M059J (cell line): ENCODE measurements around the gene PLCE1. TPM values are rescaled to one million over a fixed set of nuclear protein-coding genes. Genes with fewer than 3 reads are reported as not detected.

Experiments
- DNase-seq: peaks from one replicate; pipeline ENCODE4 v3.0.0-alpha.2; 2012; ENCODE audit warnings: low read depth
- total RNA-seq: library from RNA; depleted of rRNA; stranded (reverse); fragments of >200 nt; shearing (Covaris generic); gene quantifications from 2 replicates; pipeline ENCODE4 v1.2.3, GENCODE V29; 2014

Gene PLCE1
- total RNA-seq, 1 experiment from 2014 or later = 3.4 TPM

DNA sequence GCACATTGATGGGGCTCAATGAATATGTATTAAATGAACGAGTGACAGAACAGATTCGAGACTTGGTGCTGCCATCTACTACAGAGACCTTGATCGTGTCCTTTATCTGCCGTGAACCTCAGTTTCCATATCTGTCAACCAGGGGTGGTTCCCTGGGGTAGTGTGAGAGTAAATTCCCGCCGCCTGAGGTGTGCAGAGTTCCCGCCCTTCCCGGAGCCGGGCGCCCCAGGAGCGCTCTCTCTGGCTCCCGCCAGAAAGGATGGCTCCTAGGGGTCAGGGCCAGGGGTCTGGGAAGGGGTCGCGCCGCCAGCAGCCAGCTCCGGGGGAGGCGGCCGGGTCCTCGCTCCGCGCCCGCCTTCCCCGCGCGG, 333 bp upstream of the PLCE1 start:
- DNase-seq = no peak

DNA sequence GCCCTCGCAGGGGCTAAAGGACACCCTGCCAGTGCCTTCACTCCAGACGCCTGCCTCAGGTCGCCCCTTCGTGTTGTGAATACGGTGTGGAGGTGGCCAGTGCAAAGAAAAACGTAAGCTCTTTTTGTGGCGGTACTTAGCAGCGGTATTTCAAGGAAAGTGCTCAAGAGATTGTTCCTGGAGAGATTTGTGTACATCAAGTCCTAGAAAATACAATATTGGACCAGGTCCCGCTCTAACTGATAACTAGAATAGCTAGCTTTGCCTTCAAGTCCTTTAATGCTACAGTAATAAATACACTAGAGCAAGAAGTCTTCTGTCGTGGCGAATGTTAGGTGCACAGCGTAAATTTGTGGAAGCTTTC, 689 bp downstream of the PLCE1 start:
- peak; percentile 28 for DNase-seq

- peak; percentile 28 for DNase-seq
Observed at GRCh38 chr10:93995182-93995581, 1.5 kb downstream of the PLCE1 start.

- DNase-seq = peak; percentile 96
Observed at GRCh38 chr10:93995598-93996271, 2.0 kb downstream of the PLCE1 start.

GRCh38 chr10:93996551-93996950, 2.8 kb downstream of the PLCE1 start:
- DNase-seq = no peak

DNA sequence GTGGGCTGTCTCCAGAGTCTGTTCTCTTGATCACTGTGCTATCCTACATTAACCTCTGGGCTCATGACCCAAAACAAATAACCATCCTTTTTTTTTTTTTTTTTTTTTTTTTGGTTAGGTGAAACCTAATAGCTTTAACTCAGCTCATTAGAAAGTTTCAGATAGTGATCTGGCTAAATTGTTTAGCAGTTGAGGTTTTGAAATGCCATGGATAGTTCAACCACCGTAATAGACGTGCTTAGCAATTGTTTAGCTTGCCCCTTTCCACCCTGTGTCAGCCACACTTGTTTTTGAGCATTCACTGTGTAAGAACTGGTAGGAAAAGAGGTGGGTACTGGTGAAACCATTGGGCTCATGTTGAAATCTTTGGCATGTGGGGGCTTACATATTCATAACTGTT, 3.8 kb downstream of the PLCE1 start:
- peak; percentile 71 for DNase-seq

DNA sequence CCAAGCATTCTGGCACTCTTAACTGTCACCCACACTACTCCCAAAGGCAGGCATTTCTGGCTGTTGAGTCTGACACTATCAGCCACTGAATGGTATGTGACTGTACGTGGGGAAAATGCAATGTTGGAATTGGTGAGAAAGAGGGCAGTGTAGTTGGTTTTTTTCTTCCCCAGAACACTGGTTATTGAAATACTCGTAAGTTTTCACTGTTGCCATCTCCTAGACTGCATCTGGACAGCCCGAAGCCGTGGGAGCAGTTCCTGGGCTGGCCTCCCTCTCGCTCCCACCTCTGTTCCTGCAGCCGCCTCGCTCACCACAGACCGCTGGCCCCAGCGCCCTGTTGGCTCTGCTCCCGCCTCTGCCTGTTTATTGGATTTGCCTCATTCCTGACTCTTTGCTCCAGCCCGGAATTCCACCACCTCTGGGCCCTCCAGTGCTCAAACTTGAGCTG, 5.7 kb downstream of the PLCE1 start:
- DNase-seq = peak; percentile 92

- no peak for DNase-seq
Observed at GRCh38 chr10:94000638-94001415, 7.1 kb downstream of the PLCE1 start.

GRCh38 chr10:94001416-94001810, 7.7 kb downstream of the PLCE1 start:
- no peak for DNase-seq

DNA sequence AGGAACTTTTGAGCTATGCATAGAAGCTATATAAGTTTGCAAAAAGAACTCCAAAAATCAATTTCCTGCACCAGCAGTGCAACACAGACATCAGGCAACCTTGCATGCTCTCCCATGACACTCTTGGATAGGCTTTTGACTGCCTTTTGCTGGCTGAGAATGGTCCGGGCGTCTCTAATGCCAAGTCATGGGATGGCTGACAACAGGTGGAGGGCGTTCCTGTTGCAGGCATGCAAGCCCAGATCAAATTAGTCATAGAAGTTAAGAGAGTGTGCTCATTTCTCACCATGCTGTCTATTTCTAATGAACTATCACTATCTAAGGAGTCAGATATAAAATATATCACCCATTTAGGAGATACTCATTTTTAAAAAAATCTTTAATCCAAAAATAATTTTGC, 8.4 kb downstream of the PLCE1 start:
- DNase-seq = no peak

GRCh38 chr10:94003488-94003887, 9.8 kb downstream of the PLCE1 start:
- DNase-seq = no peak

- peak; percentile 85 for DNase-seq
Observed at GRCh38 chr10:94005050-94005449, 11.3 kb downstream of the PLCE1 start.

DNA sequence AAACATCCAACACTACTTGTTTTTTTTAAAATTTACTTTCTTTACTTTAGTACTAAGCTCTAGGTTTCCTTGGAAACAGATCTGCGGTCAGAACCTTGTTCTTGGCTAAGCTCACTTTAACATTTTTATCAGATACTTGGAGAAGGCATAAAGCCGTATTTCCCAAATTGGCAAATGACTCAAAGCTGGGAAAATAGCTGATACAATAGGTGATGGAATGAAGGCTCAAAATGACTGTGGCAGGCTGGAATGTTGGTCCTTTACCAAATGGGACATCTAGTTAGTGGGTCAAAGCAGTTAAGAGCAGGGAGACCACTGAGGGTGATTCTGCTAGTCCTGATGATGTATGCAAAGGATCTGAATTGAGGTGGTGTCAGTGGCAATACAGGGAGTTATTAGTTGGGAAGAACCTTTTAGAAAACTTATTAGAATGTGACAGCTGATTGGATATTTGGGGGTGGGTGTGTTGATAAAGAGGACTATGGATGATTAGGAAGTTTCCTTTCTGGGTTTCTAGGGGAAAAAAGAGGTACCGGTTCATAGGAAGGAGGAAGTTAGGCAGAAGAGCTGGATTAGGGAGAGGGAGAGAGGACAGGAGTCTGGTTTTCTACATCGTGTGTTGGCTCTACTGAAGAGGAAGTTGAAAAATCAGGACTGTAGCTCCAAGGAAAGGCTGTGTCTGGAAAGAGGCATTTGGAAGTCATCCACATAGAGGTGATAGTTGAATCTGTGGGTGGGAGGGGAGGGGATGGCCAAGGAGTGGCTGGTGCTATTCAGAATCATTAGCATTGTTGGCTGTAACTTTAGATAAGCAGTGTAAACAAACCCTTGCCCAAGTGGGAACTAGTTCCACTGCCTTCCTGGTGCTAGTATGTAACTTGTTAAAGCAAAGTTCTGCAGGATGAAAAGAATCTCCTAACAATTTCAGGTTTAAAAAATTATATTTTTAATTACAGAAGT, 13.1 kb downstream of the PLCE1 start:
- DNase-seq = peak; percentile 98

DNA sequence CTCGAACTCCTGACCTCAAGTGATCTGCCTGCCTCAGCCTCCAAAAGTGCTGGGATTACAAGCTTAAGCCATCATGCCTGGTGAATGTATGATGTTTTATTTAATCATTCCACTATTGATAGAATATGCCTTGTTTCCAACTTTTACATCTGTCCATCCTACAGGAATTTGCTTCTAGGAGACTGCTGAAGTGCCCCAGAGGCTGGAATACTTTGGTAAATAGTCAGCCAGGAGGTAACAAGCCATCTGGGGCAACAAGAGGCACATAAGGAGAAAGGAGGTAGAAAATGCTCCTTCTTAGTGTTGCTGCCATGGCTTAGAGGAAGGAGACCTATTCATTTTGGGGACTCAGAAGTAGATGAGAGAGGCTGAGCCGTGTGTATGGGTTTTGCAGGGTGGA, 14.8 kb downstream of the PLCE1 start:
- no peak for DNase-seq

DNA sequence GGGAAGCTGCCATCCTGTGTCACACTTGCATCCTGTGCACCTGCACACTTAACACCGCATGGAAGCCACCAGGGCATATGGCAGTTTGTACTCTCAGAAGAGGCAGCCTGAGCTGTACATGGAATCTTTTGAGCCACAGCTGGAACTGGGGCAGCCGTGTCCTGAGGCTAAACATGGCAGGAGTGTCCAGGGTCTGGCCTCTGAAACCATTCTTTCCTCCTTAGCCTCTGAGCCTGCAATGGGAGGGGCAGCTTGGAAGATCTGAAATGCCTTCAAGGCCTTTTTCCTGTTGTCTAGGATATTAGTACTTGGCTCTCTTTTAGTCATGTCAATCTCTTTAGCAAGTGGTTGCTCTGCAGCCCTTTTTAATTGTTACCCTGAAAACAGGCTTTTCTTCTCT, 16.4 kb downstream of the PLCE1 start:
- no peak for DNase-seq

- DNase-seq = peak; percentile 81
Observed at GRCh38 chr10:94010886-94011285, 17.2 kb downstream of the PLCE1 start.

DNA sequence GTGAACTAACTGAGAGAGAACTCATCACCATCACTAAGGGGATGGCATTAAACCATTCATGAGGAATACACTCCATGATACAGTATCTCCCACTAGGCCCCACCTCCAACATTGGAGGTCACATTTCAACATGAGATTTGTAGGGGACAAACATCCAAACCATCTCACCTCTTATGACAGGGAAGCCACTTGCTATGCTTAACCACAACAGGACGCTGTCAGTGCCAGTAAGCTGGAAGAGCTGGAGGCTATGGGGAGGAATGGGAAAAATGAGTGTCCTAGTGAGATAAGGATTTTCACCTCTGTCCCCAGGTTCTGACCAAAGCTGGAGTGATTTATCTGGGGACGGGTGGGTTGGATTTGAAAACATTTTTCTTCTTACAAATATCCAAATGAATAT, 17.6 kb downstream of the PLCE1 start:
- DNase-seq = peak; percentile 78

GRCh38 chr10:94012834-94013233, 19.1 kb downstream of the PLCE1 start:
- peak; percentile 61 for DNase-seq

DNA sequence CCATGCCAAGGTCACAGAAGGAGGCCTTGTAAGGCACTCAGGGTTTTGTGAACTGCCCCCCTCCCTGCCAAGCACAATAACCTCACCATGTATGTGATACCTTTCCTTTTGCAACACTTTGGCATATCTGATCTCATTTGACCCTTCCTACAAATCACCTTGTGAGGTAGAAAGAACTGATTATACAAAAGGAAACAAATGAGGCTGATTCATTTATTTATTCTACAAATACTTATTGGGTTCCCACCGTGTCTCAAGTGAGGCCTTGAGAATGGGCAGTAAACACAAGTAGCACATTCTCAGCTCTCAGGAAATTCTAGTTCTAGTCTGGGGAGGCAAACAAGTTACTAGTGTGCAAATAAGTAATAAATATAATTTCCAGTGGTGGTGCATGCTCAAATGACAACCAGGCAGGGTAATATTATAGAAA, 19.6 kb downstream of the PLCE1 start:
- DNase-seq = no peak

GRCh38 chr10:94014304-94014703, 20.6 kb downstream of the PLCE1 start:
- no peak for DNase-seq

DNA sequence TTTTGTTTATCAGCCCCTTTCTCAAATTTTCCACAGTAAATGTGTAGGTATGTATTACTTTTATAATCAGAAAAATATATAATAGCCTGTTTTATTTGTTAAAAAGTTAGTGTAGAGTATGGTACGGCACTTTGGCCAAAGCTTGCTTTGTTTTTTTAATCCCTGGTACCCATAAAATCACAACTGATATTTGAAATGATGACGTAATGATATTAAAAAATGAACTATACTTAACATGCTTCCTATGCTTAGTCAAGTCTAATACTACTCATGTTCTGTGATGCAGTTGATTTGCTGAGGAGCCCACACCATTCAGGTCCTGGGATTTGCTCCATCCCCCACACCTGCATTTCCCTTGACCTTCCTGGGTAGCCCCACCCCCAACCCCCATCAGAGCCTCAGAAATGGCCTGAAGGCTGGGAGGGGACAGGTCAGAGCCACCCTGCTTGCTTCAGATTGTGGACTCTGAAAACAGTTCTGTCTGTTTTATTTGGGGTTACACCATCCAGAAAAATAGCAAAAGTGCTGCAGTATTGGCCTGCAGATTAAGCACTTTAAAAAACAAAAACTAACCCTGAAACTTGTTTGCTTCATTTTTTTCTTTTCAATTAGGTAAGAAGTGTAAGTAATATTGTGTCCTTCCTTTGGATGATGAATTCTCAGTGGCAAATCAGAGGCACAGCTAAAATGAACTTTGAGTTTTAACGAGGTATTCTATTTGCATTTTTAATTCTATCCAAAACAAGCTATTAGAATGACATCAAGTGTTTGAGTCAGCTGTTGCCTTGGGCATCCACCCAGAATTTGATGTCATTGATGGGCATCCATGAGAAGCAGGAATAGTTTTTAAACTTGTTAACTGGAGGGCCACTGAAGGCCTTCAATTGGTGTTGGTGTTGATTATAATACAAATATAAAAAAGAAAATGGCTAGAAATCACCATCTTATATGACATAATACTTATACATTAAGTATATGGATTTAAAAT, 23.3 kb downstream of the PLCE1 start:
- peak; percentile 60 for DNase-seq
